HG03575 (cell line): ENCODE measurements around the gene ADAMTS3.

ENCODE experiments used
- ATAC-seq: cut with Tn5 transposase; IDR thresholded peaks from one replicate; pipeline ENCODE4 v1.9.1; 2021; ENCODE audit not compliant: unreplicated experiment, insufficient number of reproducible peaks, low FRiP score; ENCODE audit errors: extremely low read depth

The ADAMTS3 gene

GRCh38 chr4:72318421-72319170 lies 250.4 kb downstream of the ADAMTS3 start:
- no peak for ATAC-seq

DNA sequence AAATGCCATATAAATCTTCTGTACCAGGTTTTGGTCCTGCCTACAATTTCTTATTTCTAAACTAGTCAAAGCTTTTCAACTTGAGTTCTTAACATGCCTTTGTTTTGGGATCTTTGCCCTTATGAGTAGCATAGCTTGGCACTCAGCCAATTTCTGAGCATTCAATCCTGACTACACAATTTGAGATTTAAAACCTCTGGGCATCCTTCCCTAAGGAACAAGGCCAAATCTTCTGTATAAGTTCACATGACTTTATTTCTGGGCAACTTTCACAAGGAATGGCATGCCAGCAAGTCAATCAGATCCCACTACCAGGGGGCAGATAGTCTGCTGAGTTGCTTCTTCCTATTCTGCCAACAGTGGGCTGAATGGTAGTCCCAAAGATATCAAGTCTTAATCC lies 254.2 kb downstream of the ADAMTS3 start:
- no peak for ATAC-seq

DNA sequence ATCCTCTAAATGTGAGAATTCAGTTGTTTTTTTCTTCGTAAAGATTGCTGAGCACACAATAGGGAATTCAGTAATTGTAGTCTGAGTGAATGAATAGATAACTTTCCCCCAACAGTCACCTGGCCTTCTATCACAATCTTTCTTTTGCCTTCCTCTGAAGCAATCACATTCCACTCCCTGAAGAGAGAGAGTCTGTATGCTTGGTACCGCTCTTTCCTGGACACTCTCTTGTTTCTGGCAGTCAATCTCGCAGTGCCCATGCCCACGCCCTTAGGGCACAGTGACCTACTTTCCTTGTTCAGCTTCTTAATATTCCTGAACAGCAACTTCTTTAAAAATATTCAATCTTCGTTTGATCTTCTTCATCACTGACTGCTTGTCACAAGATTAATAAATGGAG lies 255.9 kb downstream of the ADAMTS3 start:
- no peak for ATAC-seq

GRCh38 chr4:72312032-72312650 lies 256.9 kb downstream of the ADAMTS3 start:
- no peak for ATAC-seq

DNA sequence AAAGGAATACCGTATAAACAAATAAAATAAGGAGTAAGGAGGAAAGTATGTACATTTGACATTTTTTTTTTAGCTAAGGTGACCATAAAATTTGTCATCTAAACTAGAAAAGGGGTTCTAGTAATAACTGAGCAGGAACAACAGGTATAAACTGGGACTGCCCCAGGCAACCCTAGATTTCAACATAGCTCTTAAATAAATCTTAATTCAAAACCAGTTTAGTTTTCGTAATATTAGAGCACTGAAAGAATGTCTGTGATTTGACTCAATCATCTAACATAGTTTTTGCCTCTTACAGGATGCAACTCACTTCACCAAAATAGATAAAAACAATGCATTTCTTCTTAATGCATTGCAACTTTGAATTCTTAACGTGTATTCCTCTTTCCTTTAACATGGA lies 257.7 kb downstream of the ADAMTS3 start:
- ATAC-seq: no peak

- ATAC-seq: no peak
Observed at GRCh38 chr4:72305620-72306019, 263.4 kb downstream of the ADAMTS3 start.

GRCh38 chr4:72305080-72305479 lies 263.9 kb downstream of the ADAMTS3 start:
- no peak for ATAC-seq

- peak; percentile 92 for ATAC-seq
Observed at GRCh38 chr4:72302981-72303704, 265.9 kb downstream of the ADAMTS3 start.

DNA sequence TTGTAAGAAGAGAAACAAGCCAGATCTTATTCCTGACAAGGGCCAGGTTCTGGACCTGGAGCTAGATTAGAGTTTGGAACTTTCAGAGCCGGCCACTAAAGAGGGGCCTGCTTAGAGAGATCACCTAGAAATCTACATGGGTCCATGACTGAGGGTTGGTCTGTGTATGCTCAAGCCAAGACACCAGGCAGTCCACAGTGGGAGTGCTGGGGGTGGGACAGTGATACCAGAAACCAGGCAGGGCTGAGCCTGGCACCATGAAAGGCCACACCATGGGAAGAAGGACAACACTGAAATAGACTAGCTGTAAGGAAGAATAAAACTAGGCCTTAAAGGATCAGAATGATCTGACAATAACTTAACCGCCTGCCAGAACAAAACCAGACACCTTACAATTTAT lies 267.3 kb downstream of the ADAMTS3 start:
- no peak for ATAC-seq

DNA sequence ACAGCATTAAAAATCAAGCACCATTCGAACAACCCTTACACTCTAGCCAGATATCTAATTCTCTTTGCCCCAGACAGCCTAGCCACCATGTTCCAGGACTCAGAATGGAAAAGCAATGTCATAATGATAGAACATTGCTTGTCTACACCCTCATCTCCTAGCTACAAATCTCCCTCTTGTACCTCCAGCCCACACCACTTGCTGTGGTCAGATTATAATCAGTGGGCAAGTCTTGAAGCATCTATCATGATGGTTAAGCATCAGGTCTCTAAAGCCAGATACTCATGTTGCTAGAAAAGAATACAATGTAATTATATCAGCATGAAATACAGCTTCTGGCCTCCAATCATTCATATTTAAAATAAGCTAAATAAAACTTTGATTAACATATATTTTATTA lies 268.9 kb downstream of the ADAMTS3 start:
- ATAC-seq: no peak

- no peak for ATAC-seq
Observed at GRCh38 chr4:72295966-72296557, 273.0 kb downstream of the ADAMTS3 start.

DNA sequence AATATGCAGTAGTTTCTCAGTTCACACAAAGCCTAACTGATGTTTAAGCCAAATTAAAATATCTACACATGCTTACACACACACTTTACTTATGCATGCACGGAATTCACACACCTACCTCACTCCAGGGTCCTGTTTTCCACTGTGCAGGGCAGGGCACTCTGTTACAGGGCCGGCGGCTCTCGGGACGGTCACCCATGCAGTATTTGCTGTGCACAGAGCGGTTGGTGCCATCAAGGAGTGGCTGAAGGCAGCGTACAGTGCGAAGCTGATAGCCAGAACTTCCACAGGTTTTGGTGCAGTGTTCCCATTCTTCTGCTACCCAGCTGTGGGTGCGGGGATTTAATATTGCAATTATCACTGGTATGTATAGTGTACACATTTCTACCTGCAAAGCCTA lies 278.3 kb downstream of the ADAMTS3 start:
- ATAC-seq: no peak

DNA sequence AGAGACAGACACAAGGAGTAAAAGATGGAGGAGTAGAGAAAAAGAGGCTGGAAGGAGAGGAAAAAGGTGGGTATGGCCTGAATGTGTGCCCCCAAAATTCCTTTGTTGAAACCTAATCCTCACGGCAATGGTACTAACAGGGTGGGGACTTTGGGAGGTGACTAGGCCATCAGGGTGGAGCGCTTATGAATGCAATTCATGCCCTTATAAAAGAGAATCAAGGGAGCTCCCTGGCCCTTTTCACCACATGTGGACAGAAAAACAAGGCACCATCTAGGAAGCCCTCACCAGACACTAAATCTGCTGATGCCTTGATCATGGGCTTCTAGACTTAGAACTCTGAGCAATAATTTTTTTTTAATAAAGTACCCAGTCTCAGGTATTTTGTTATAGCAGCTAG lies 282.1 kb downstream of the ADAMTS3 start:
- ATAC-seq: no peak

GRCh38 chr4:72286185-72286584 lies 282.8 kb downstream of the ADAMTS3 start:
- ATAC-seq: no peak

DNA sequence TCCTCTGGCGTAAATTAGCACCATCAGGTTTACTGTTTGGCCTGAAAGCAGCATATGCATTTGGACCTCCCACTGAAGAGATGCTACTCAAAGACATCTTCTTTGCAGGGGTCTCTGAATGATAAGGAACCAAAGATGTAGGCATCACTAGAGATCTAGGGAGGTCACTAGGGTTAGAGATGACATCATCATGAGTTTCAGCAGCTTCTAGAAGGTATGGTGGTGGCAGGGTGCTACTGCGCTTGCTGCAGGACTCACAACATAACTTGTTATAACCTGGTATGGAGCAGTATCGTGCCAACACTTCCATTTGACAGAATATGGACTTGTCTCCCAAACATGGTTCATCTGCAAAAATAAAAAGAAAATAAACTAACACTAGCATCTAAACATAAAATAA lies 285.7 kb downstream of the ADAMTS3 start:
- no peak for ATAC-seq

DNA sequence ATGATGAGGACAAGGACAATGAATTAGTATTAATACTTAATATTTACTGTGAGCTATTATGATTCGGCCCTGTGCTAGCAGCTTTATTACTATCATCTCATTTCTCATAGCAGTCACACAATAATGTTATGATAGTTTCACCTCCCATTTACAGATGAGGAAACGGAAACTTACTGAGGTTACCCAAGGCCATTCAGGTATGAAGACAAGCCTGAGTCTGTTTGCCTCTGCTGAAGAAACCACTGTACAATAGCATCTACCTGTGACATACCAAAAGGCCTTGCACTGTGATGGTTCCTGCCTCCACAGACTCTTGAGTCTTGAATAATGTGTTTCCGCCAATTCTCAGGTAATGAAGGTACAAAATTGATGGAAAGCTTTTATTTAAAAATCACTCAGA lies 288.8 kb downstream of the ADAMTS3 start:
- no peak for ATAC-seq

GRCh38 chr4:72275381-72275780 lies 293.6 kb downstream of the ADAMTS3 start:
- no peak for ATAC-seq

DNA sequence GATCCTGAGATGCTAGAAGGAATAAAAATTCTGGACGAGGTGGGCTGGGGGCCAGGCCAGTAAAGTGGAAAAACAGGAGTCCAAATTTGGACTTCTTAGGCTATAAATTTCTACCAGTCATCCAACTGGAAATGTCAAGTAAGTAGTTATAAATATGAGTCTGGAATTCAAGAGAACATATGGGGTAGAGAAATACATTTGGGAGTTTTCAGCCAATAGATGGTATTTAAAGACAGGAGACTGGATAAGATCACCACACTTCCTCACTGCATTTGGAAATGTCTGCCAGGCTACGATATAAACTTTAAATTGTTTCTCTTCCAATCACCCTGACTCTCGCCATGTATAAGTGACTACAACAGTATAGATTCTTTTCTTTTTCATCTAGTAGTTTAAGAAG lies 294.8 kb downstream of the ADAMTS3 start:
- ATAC-seq: no peak

GRCh38 chr4:72255269-72255668 lies 313.8 kb downstream of the ADAMTS3 start:
- no peak for ATAC-seq

- no peak for ATAC-seq
Observed at GRCh38 chr4:72243641-72244040, 325.4 kb downstream of the ADAMTS3 start.
